ENCODE data around the gene CDH4.

CDH4 gene

DNA sequence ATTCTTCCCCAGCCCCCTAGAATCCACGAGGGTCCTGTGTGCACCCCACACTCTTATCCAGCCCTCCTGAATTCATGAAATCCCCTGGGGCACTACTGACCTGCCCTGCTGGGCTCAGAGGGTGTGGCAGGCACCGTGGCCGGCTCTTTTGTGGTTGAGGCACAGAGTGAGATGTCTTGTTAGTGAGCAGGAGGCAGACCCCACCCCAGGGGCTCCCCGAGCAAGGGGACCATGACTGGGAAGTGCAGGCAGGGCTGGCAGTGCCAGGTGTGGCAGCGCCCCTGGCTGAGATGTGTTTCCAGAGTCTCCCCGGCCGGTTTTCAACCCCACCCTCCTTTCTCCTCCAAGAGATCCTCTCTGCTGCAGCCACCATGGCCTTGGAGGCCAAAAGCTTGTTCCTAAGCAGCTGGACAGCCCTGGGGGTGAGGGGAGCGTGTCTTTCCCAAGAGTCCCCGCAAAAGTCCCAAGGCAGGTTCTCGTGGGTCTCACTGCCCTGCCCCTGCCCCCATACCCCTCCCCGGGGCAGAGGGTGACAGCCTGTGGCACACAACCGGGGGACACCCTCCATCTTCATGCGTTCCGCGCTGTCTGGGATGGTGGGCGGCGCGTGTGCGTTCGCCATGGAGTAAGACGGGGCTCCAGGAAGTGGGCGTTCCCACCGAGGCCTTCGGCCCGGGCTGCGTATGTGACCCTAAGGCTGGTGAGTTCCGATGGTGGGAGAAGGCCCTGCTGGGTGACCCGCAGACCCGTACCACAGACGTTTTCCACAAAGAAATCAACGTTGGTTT lies 604.8 kb downstream of the CDH4 start:
- TF ChIP-seq SIN3A (IDR thresholded peaks at IDR 0.05; ENCODE audit: borderline replicate concordance, insufficient read depth, low read length) (no peak), FOXP2 (optimal IDR thresholded peaks at IDR 0.05; ENCODE audit: borderline replicate concordance, extremely low read depth, extremely low read length, insufficient read depth) (no peak), POLR2AphosphoS5 (IDR thresholded peaks at IDR 0.05; ENCODE audit: low read depth, low read length) (no peak), TAF1 (IDR thresholded peaks at IDR 0.05; ENCODE audit: borderline replicate concordance, insufficient read depth, low read length) (no peak)
- TF ChIP-seq, protein P1, sequence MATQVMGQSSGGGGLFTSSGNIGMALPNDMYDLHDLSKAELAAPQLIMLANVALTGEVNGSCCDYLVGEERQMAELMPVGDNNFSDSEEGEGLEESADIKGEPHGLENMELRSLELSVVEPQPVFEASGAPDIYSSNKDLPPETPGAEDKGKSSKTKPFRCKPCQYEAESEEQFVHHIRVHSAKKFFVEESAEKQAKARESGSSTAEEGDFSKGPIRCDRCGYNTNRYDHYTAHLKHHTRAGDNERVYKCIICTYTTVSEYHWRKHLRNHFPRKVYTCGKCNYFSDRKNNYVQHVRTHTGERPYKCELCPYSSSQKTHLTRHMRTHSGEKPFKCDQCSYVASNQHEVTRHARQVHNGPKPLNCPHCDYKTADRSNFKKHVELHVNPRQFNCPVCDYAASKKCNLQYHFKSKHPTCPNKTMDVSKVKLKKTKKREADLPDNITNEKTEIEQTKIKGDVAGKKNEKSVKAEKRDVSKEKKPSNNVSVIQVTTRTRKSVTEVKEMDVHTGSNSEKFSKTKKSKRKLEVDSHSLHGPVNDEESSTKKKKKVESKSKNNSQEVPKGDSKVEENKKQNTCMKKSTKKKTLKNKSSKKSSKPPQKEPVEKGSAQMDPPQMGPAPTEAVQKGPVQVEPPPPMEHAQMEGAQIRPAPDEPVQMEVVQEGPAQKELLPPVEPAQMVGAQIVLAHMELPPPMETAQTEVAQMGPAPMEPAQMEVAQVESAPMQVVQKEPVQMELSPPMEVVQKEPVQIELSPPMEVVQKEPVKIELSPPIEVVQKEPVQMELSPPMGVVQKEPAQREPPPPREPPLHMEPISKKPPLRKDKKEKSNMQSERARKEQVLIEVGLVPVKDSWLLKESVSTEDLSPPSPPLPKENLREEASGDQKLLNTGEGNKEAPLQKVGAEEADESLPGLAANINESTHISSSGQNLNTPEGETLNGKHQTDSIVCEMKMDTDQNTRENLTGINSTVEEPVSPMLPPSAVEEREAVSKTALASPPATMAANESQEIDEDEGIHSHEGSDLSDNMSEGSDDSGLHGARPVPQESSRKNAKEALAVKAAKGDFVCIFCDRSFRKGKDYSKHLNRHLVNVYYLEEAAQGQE (IDR thresholded peaks at IDR 0.05; ENCODE audit: insufficient read depth in 1 of 2, low read depth in 2 of 2, low read length in 2 of 2): no peak

DNA sequence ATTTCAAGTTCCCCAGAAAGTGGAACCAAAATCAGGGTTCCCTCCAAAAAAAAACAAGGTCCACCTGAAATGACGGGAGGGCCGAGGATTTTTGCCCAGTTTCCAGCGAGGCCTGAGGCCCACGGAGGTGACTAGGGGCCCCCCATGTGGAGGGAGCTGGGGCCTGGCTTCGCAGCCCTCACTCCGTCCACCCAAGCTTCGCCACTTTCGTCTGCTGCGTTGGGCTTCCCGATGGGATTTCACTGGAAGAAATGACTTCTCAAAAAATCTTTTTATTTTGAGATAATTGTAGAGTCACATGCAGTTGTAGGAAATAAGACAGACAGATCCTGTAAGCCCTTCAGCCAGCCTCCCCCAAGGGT lies 605.3 kb downstream of the CDH4 start:
- TF ChIP-seq, protein P1 (IDR thresholded peaks at IDR 0.05; ENCODE audit: insufficient read depth in 1 of 2, low read depth in 2 of 2, low read length in 2 of 2): no peak
- no peak for TF ChIP-seq SIN3A (IDR thresholded peaks at IDR 0.05; ENCODE audit: borderline replicate concordance, insufficient read depth, low read length)
- no peak for TF ChIP-seq TAF1 (IDR thresholded peaks at IDR 0.05; ENCODE audit: borderline replicate concordance, insufficient read depth, low read length)
- no peak for TF ChIP-seq FOXP2 (optimal IDR thresholded peaks at IDR 0.05; ENCODE audit: borderline replicate concordance, extremely low read depth, extremely low read length, insufficient read depth)
- no peak for TF ChIP-seq POLR2AphosphoS5 (IDR thresholded peaks at IDR 0.05; ENCODE audit: low read depth, low read length)

DNA sequence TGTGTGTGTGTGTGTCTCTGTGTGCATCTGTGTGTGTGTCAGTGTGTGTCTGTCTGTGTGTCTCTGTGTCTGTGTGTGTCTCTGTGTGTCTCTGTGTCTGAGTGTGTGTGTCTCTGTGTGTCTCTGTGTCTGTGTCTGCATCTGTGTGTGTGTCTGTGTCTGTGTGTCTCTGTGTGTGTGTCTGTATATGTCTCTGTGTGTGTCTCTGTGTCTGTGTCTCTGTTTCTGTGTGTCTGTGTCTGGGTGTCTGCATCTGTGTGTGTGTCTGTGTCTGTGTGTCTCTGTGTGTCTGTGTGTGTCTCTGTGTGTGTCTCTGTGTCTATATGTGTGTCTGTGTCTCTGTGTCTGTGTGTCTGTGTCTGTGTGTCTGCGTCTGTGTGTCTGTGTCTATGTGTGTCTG lies 605.8 kb downstream of the CDH4 start:
- TF ChIP-seq SIN3A (IDR thresholded peaks at IDR 0.05; ENCODE audit: borderline replicate concordance, insufficient read depth, low read length) (no peak), TAF1 (IDR thresholded peaks at IDR 0.05; ENCODE audit: borderline replicate concordance, insufficient read depth, low read length) (no peak), POLR2AphosphoS5 (IDR thresholded peaks at IDR 0.05; ENCODE audit: low read depth, low read length) (no peak), FOXP2 (optimal IDR thresholded peaks at IDR 0.05; ENCODE audit: borderline replicate concordance, extremely low read depth, extremely low read length, insufficient read depth) (no peak)
- TF ChIP-seq, protein P1 (IDR thresholded peaks at IDR 0.05; ENCODE audit: insufficient read depth in 1 of 2, low read depth in 2 of 2, low read length in 2 of 2): no peak

DNA sequence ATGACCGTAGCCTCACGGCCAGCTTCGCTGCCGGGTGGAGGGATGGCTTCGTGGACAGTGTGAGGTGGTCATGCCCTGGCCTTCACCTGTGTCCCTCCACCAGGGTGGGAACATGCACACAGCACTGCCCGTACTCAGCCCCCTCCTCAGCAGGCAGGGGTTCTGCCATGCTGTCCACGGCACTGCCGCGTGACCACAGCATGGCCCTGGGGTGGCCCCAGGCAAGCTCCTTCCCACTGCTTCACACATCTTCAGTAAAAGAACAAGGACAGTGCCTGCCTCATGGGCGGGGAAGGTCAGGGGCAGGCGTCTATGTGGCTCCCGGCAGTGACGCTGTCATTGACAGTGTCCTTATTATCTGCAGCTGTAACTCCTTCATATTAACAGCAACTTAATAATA lies 607.7 kb downstream of the CDH4 start:
- TF ChIP-seq FOXP2 (optimal IDR thresholded peaks at IDR 0.05; ENCODE audit: borderline replicate concordance, extremely low read depth, extremely low read length, insufficient read depth): no peak
- TF ChIP-seq, protein P1 (IDR thresholded peaks at IDR 0.05; ENCODE audit: insufficient read depth in 1 of 2, low read depth in 2 of 2, low read length in 2 of 2): no peak
- TF ChIP-seq TAF1 (IDR thresholded peaks at IDR 0.05; ENCODE audit: borderline replicate concordance, insufficient read depth, low read length): no peak
- TF ChIP-seq SIN3A (IDR thresholded peaks at IDR 0.05; ENCODE audit: borderline replicate concordance, insufficient read depth, low read length): no peak
- no peak for TF ChIP-seq POLR2AphosphoS5 (IDR thresholded peaks at IDR 0.05; ENCODE audit: low read depth, low read length)

All from PFSK-1 (cell line).